SH-SY5Y (cell line): ENCODE results near the gene RSU1.

ENCODE experiments used
- GATA2 ChIP-seq: IDR thresholded peaks from 2 replicates; pipeline ENCODE4 v1.6.1; 2011; ENCODE audit warnings: mild to moderate bottlenecking, low read depth, low read length
- GATA3 ChIP-seq: IDR thresholded peaks from 2 replicates; pipeline ENCODE4 v1.6.1; 2011; ENCODE audit warnings: low read depth, mild to moderate bottlenecking, low read length, moderate library complexity

GRCh38 chr10:16602104-16602775, 215.0 kb downstream of the RSU1 start:
- TF ChIP-seq GATA2 (no peak), GATA3 (no peak)
